Testis (tissue), 2 donors: ENCODE data around the gene DCTN1.

ENCODE experiments used
- CTCF ChIP-seq, 3 experiments: fragments of 450-650 bp in 2 of 3; fragments of 200-600 bp in 1 of 3; sonication (generic) in 1 of 3; IDR thresholded peaks; one replicate each; pipeline ENCODE4 v1.5.1; 2016 to 2019; ENCODE audit warnings: antibody characterized with exemption in 3 of 3, mild to moderate bottlenecking in 2 of 3, moderate library complexity in 1 of 3
- POLR2A ChIP-seq: fragments of 450-650 bp; IDR thresholded peaks from one replicate; pipeline ENCODE4 v1.6.1; 2017; ENCODE audit warnings: antibody characterized with exemption, mild to moderate bottlenecking, moderate library complexity

GRCh38 chr2:74421221-74421870, 41.2 kb upstream of the DCTN1 start, which contains the start of the genes C2orf81 and WDR54:
- TF ChIP-seq CTCF (IDR thresholded peaks at IDR 0.05), result no peak
- no peak for TF ChIP-seq POLR2A
